IMR-90 (cell line): ENCODE measurements around the gene TRIO. TPM values are rescaled to one million over a fixed set of nuclear protein-coding genes. Genes with fewer than 3 reads are reported as not detected.
A peak's percentile ranks its signal among the peaks of the same experiment; 100 is the strongest.

Experiments
- ATAC-seq: fragments of 200-7000 bp; cut with Tn5 transposase; 2 replicates; pipeline ENCODE4 v1.9.1; 2020; ENCODE audit warnings: low read depth, mild to moderate bottlenecking, moderate library complexity
- BruUV-seq: library from RNA; stranded (reverse); fragments of 400-500 nt; replicated peaks from 2 replicates; lab custom pipeline; 2021; lab: Mats Ljungman, UMichigan
- CTCF ChIA-PET: fragments of 300-600 bp; formaldehyde crosslinking; extraction: SDS; loops from one replicate; lab custom pipeline; 2021; ENCODE audit warnings: antibody characterized with exemption; lab: Yijun Ruan, JAX
- POLR2A ChIA-PET: fragments of 300-600 bp; sonication (Branson Sonifier 250); formaldehyde crosslinking; loops from one replicate; lab custom pipeline; 2022; ENCODE audit warnings: antibody characterized with exemption; ENCODE audit not compliant: unreplicated experiment; lab: Charles Lee
- DNase-seq: peaks from one replicate; pipeline ENCODE4 v3.0.0; 2013
- H2AFZ ChIP-seq: replicated peaks from 2 replicates; pipeline ENCODE3; 2013; ENCODE audit warnings: low read length, mild to moderate bottlenecking; ENCODE audit not compliant: poor library complexity
- H2AK5ac ChIP-seq: 2 replicates; pipeline ENCODE4 v1.6.1; 2013; ENCODE audit warnings: low read depth, low read length, inconsistent platforms
- H2AK9ac ChIP-seq: replicated peaks from 2 replicates; pipeline ENCODE3; 2013; ENCODE audit warnings: mild to moderate bottlenecking, low read depth, low read length, moderate library complexity; ENCODE audit not compliant: poor library complexity
- H2BK120ac ChIP-seq: 2 replicates; pipeline ENCODE4 v1.6.1; 2013; ENCODE audit warnings: low read depth, low read length, inconsistent platforms
- H2BK15ac ChIP-seq: 3 replicates; pipeline ENCODE4 v1.6.1; 2013; ENCODE audit warnings: low read depth, low read length, inconsistent platforms
- H2BK20ac ChIP-seq: 2 replicates; pipeline ENCODE4 v1.6.1; 2013; ENCODE audit warnings: low read depth, mild to moderate bottlenecking, inconsistent platforms, low read length, moderate library complexity
- H2BK5ac ChIP-seq: 2 replicates; pipeline ENCODE4 v1.6.1; 2013; ENCODE audit warnings: mild to moderate bottlenecking, low read depth, low read length, inconsistent platforms; ENCODE audit not compliant: poor library complexity, severe bottlenecking
- H3K14ac ChIP-seq: replicated peaks from 2 replicates; pipeline ENCODE4 v1.6.1; 2013; ENCODE audit warnings: low read depth, low read length, inconsistent platforms
- H3K18ac ChIP-seq: 2 replicates; pipeline ENCODE4 v1.6.1; 2013; ENCODE audit warnings: low read depth, low read length, control low read depth
- H3K23ac ChIP-seq: 2 replicates; pipeline ENCODE4 v1.6.1; 2013; ENCODE audit warnings: low read depth, low read length, inconsistent platforms
- H3K27ac ChIP-seq: 2 replicates; pipeline ENCODE4 v1.5.1; 2013; ENCODE audit warnings: mild to moderate bottlenecking, control low read depth, low read length; ENCODE audit not compliant: insufficient read depth
- H3K27me3 ChIP-seq: 2 replicates; pipeline ENCODE4 v1.6.1; 2013; ENCODE audit warnings: low read length; ENCODE audit not compliant: control insufficient read depth, insufficient read depth
- H3K36me3 ChIP-seq: 2 replicates; pipeline ENCODE4 v1.6.1; 2013; ENCODE audit warnings: low read length, mixed read lengths; ENCODE audit not compliant: control insufficient read depth, insufficient read depth
- H3K4ac ChIP-seq: 2 replicates; pipeline ENCODE4 v1.6.1; 2013; ENCODE audit warnings: low read depth, low read length, inconsistent platforms
- H3K4me1 ChIP-seq: 2 replicates; pipeline ENCODE4 v1.6.1; 2013; ENCODE audit warnings: low read length, mixed read lengths; ENCODE audit not compliant: control insufficient read depth, insufficient read depth
- H3K4me2 ChIP-seq: 2 replicates; pipeline ENCODE4 v1.6.1; 2013; ENCODE audit warnings: low read depth, mild to moderate bottlenecking, control low read depth, low read length, moderate library complexity
- H3K4me3 ChIP-seq: 2 replicates; pipeline ENCODE4 v1.5.1; 2013; ENCODE audit warnings: low read depth, mild to moderate bottlenecking, control low read depth, low read length, moderate library complexity; ENCODE audit not compliant: insufficient read depth
- H3K56ac ChIP-seq: 2 replicates; pipeline ENCODE4 v1.6.1; 2013; ENCODE audit warnings: low read length, inconsistent platforms; ENCODE audit not compliant: insufficient read depth; ENCODE audit errors: extremely low read depth
- H3K79me1 ChIP-seq, 2 experiments: 2 replicates each; pipeline ENCODE4 v1.6.1; 2013; ENCODE audit warnings: low read length in 2 of 2, inconsistent platforms in 1 of 2, low read depth in 1 of 2
- H3K9ac ChIP-seq: 2 replicates; pipeline ENCODE4 v1.6.1; 2013; ENCODE audit warnings: low read depth, low read length, control low read depth
- H3K9me1 ChIP-seq: 2 replicates; pipeline ENCODE4 v1.6.1; 2013; ENCODE audit warnings: low read length, inconsistent platforms; ENCODE audit not compliant: insufficient read depth
- H3K9me3 ChIP-seq: 2 replicates; pipeline ENCODE4 v1.6.1; 2013; ENCODE audit warnings: low read length; ENCODE audit not compliant: control insufficient read depth, insufficient read depth
- H4K20me1 ChIP-seq: 2 replicates; pipeline ENCODE4 v1.6.1; 2013; ENCODE audit warnings: low read length, inconsistent platforms; ENCODE audit not compliant: insufficient read depth
- H4K5ac ChIP-seq: 2 replicates; pipeline ENCODE4 v1.6.1; 2013; ENCODE audit warnings: mild to moderate bottlenecking, low read depth, low read length, control low read depth
- H4K8ac ChIP-seq, 2 experiments: 2 replicates each; pipeline ENCODE4 v1.6.1; 2013; ENCODE audit warnings: low read depth in 2 of 2, low read length in 2 of 2, control low read depth in 1 of 2, inconsistent platforms in 1 of 2
- H4K91ac ChIP-seq: 2 replicates; pipeline ENCODE4 v1.6.1; 2013; ENCODE audit warnings: low read depth, low read length, inconsistent platforms; ENCODE audit not compliant: insufficient read depth
- BHLHE40 ChIP-seq: fragments of 150-350 bp; IDR thresholded peaks from 2 replicates; pipeline ENCODE4 v1.6.1; 2016; ENCODE audit warnings: mild to moderate bottlenecking, low read depth, low read length
- MAFK ChIP-seq: IDR thresholded peaks from 2 replicates; pipeline ENCODE4 v1.6.1; 2012; ENCODE audit warnings: low read depth, low read length, improper control_type of control experiment
- RFX5 ChIP-seq: IDR thresholded peaks from 2 replicates; pipeline ENCODE4 v1.8.0; 2012; ENCODE audit warnings: low read depth, mild to moderate bottlenecking, low read length, moderate library complexity
- WGBS, 2 experiments: methylation state at CpG; one replicate each; pipeline versions ENCODE4 v1.1.5 to v1.1.7; 2013; ENCODE audit warnings: missing lambda C conversion rate in 2 of 2; ENCODE audit not compliant: insufficient read length in 1 of 2; ENCODE audit errors: extremely low coverage in 2 of 2; 5-methylcytosine and 5-hydroxymethylcytosine counted together
- dilution Hi-C: fragments of 300-500 bp; cut with HindIII; formaldehyde crosslinking; loops from one replicate; pipeline ENCODE4 v1.14.3; 2018; ENCODE audit warnings: low sequenced_read_pairs; ENCODE audit not compliant: unreplicated experiment
- in situ Hi-C: fragments of 300-500 bp; cut with MboI; formaldehyde crosslinking; loops from 3 replicates; pipeline ENCODE4 v1.14.3; 2019; ENCODE audit warnings: low sequenced_read_pairs, inconsistent platforms, mixed read lengths
- intact Hi-C: fragments of 100-400 bp; cut with micrococcal nuclease; formaldehyde crosslinking; loops from 2 replicates; pipeline ENCODE4 v1.10.0; 2022
- polyA plus RNA-seq, 3 experiments: library from polyadenylated mRNA; depleted of rRNA; stranded (reverse); fragments of >200 nt; gene quantifications; 2 replicates each; pipeline ENCODE4 v1.2.3, GENCODE V29; 2012; ENCODE audit warnings: low replicate concordance in 1 of 3
- total RNA-seq: library from RNA; depleted of rRNA; stranded (reverse); fragments of >200 nt; gene quantifications from 2 replicates; pipeline ENCODE4 v1.2.3, GENCODE V29; 2012
- TF ChIP-seq, protein P1 (sequence below): fragments of 150-350 bp; IDR thresholded peaks from 2 replicates; pipeline ENCODE4 v1.6.1; 2016; ENCODE audit warnings: low read depth, mild to moderate bottlenecking, low read length, moderate library complexity, borderline replicate concordance
- TF ChIP-seq, protein P2 (sequence below): fragments of 150-350 bp; IDR thresholded peaks from 2 replicates; pipeline ENCODE4 v1.6.1; 2017; ENCODE audit warnings: mild to moderate bottlenecking, antibody characterized with exemption, low read length, low read depth
- TF ChIP-seq, protein P3 (sequence below): conservative IDR thresholded peaks from 2 replicates; pipeline ENCODE4 v1.5.1; 2012; ENCODE audit warnings: mild to moderate bottlenecking, low read depth, low read length, improper control_type of control experiment

Gene TRIO
- total and polyA plus RNA-seq, 2 of the 4 experiments (the other 2 are of a cell fraction) = 206 to 522 TPM

DNA sequence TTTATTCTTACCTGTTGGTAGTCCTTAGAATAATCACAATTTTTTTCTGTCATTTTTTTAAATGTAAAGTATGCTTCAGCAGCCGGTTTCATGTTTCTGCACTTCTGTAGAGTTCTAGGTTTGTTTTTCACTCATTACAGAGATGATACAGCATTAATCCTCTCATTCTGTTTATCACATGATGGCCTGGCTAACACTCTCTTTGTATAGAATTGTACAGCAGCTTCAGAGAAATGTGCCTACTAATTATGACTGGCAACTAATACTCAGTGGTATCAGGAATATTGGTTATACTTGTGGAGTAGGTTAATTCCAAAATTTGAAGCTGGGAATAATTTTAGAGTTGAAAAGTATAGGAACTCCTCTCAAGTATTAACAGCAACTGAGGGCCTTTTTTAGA is 245.6 kb downstream of the TRIO start:
- H3K27me3 ChIP-seq = no peaks in the 10 kb centered on the region

More for the DNA sequence above, 245.6 kb downstream of the TRIO start:
- no CpG with 5 or more reads among the region's 1 CpG for WGBS, 2 experiments
- H3K4me1 ChIP-seq = peaks cover 11% of the 10 kb centered on the region
- no peak overlapping the region for H2BK15ac ChIP-seq
- ChIA-PET CTCF (no interaction called here), POLR2A (no interaction called here)
- H3K56ac ChIP-seq = no peak overlapping the region
- DNase-seq = no peak
- BruUV-seq = no TSS peak
- TF ChIP-seq, protein P1, sequence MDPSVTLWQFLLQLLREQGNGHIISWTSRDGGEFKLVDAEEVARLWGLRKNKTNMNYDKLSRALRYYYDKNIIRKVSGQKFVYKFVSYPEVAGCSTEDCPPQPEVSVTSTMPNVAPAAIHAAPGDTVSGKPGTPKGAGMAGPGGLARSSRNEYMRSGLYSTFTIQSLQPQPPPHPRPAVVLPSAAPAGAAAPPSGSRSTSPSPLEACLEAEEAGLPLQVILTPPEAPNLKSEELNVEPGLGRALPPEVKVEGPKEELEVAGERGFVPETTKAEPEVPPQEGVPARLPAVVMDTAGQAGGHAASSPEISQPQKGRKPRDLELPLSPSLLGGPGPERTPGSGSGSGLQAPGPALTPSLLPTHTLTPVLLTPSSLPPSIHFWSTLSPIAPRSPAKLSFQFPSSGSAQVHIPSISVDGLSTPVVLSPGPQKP = no peak
- TF ChIP-seq RFX5 (no peak), BHLHE40 (no peak), MAFK (no peak)
- TF ChIP-seq, protein P2, sequence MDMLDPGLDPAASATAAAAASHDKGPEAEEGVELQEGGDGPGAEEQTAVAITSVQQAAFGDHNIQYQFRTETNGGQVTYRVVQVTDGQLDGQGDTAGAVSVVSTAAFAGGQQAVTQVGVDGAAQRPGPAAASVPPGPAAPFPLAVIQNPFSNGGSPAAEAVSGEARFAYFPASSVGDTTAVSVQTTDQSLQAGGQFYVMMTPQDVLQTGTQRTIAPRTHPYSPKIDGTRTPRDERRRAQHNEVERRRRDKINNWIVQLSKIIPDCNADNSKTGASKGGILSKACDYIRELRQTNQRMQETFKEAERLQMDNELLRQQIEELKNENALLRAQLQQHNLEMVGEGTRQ = no peak
- TF ChIP-seq, protein P3, sequence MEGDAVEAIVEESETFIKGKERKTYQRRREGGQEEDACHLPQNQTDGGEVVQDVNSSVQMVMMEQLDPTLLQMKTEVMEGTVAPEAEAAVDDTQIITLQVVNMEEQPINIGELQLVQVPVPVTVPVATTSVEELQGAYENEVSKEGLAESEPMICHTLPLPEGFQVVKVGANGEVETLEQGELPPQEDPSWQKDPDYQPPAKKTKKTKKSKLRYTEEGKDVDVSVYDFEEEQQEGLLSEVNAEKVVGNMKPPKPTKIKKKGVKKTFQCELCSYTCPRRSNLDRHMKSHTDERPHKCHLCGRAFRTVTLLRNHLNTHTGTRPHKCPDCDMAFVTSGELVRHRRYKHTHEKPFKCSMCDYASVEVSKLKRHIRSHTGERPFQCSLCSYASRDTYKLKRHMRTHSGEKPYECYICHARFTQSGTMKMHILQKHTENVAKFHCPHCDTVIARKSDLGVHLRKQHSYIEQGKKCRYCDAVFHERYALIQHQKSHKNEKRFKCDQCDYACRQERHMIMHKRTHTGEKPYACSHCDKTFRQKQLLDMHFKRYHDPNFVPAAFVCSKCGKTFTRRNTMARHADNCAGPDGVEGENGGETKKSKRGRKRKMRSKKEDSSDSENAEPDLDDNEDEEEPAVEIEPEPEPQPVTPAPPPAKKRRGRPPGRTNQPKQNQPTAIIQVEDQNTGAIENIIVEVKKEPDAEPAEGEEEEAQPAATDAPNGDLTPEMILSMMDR = no peak
- H3K4ac ChIP-seq = no peak overlapping the region
- peaks cover 45% of the 10 kb centered on the region for H4K20me1 ChIP-seq
- no peak overlapping the region for H2BK20ac ChIP-seq
- H4K91ac ChIP-seq = no peak overlapping the region
- H3K14ac ChIP-seq = no peak overlapping the region
- no peak overlapping the region for H2AK9ac ChIP-seq
- no peak overlapping the region for H3K23ac ChIP-seq
- H3K36me3 ChIP-seq = peaks cover 63% of the 10 kb centered on the region
- no peak overlapping the region for H4K8ac ChIP-seq
- no peak overlapping the region for H3K18ac ChIP-seq
- no peak overlapping the region for H4K5ac ChIP-seq
- H3K27ac ChIP-seq = no peak overlapping the region
- H2AK5ac ChIP-seq = no peak overlapping the region
- no peak overlapping the region for H2AFZ ChIP-seq
- no peak overlapping the region for H2BK120ac ChIP-seq
- intact Hi-C loops (no loop called here), dilution Hi-C loops (no loop called here), in situ Hi-C loops (no loop called here)
- peaks cover 53 to 61% of the 10 kb centered on the region in 2 experiments for H3K79me1 ChIP-seq
- H3K4me2 ChIP-seq = no peak overlapping the region
- no peak overlapping the region for H3K9ac ChIP-seq
- H3K9me1 ChIP-seq = 0 out of 2 replicates have a peak, but pooled peaks cover 5% of the 10 kb centered on the region
- H3K4me3 ChIP-seq = no peak overlapping the region
- no peak for ATAC-seq
- H2BK5ac ChIP-seq = peak overlapping the region; percentile 2
- H3K9me3 ChIP-seq = no peaks in the 10 kb centered on the region
